ENCODE results near the gene PCBP3. TPM values are rescaled to one million over a fixed set of nuclear protein-coding genes. Genes with fewer than 3 reads are reported as not detected.
"Not testable (repeated sequence)": the region's sequence is repeated elsewhere in the genome, so short reads cannot be mapped to it uniquely, and the experiment has no call there.

The PCBP3 gene
- total RNA-seq, 1 experiment from 2014 or later: 10.9 TPM

- Histone ChIP-seq H3K14ac (ENCODE audit: insufficient read depth, low read length) (no peak overlapping the region), H2BK120ac (ENCODE audit: low read depth, low read length, poor library complexity, severe bottlenecking) (no peak overlapping the region), H3K27ac (ENCODE audit: insufficient read length, low read depth, low read length) (no peak overlapping the region), H2BK20ac (ENCODE audit: low read depth, low read length, poor library complexity, severe bottlenecking) (no peak overlapping the region), H4K20me1 (ENCODE audit: control insufficient read depth, insufficient read depth, insufficient read length) (no peaks in the 10 kb centered on the region), H2BK15ac (ENCODE audit: low read depth, low read length) (no peak overlapping the region), H3K23ac (ENCODE audit: insufficient read length, low read depth, low read length) (no peak overlapping the region), H3K79me2 (ENCODE audit: insufficient read depth, low read length) (no peaks in the 10 kb centered on the region), H3K4me2 (ENCODE audit: insufficient read depth, insufficient read length, low read length) (no peak overlapping the region), H4K8ac (replicated peaks; ENCODE audit: insufficient read length, low read depth, low read length) (no peak overlapping the region), H3K4me1 (ENCODE audit: insufficient read depth, low read length) (0 out of 2 replicates have a peak, but pooled peaks cover 3% of the 10 kb centered on the region), H3K56ac (ENCODE audit: insufficient read length, low read depth, low read length) (no peak overlapping the region), H3K9ac (ENCODE audit: extremely low read depth, insufficient read length, low read length) (no peak overlapping the region), H3K18ac (ENCODE audit: insufficient read length, low read depth, low read length) (no peak overlapping the region), H4K91ac (ENCODE audit: insufficient read length, low read depth, low read length) (no peak overlapping the region), H3T11ph (ENCODE audit: low read length) (no peak overlapping the region), H2BK5ac (ENCODE audit: insufficient read length, low read length) (no peak overlapping the region), H4K5ac (ENCODE audit: insufficient read length, low read depth, low read length) (no peak overlapping the region), H3K9me3 (ENCODE audit: control insufficient read depth, low read depth, low read length) (no peaks in the 10 kb centered on the region), H3K27me3 (ENCODE audit: insufficient read depth, low read length) (no peaks in the 10 kb centered on the region), H2AFZ (ENCODE audit: low read length) (no peak overlapping the region), H2AK5ac (ENCODE audit: insufficient read length, low read length) (no peak overlapping the region), H3K23me2 (ENCODE audit: insufficient read length, low read depth, low read length, poor library complexity, severe bottlenecking) (no peaks in the 10 kb centered on the region), H3K79me1 (ENCODE audit: insufficient read depth, low read depth, low read length, poor library complexity, severe bottlenecking) (no peaks in the 10 kb centered on the region), H2BK12ac (ENCODE audit: insufficient read length, low read depth, low read length) (no peak overlapping the region), H3K4ac (ENCODE audit: low read depth, low read length) (no peak overlapping the region)
- Mint-ChIP-seq H3K4me3 (no peak overlapping the region), H3K9me3 (peaks cover 2 to 4% of the 10 kb centered on the region in 2 experiments; a peak in 2 of 5 replicates), H3K4me1 (peaks cover 0 to 6% of the 10 kb centered on the region in 2 experiments; a peak in 3 of 4 replicates), H3K27ac (no peak overlapping the region), H3K36me3 (ENCODE audit: insufficient read depth in 1 of 3, low read depth in 3 of 3) (no peaks in the 10 kb centered on the region; a peak in 1 of 7 replicates), H3K27me3 (ENCODE audit: low read depth) (no peaks in the 10 kb centered on the region)
- no CpG with 5 or more reads among the region's 3 CpGs for WGBS (ENCODE audit: extremely low coverage, insufficient read length, low lambda C conversion rate)
- no peak for DNase-seq
- no peak for TF ChIP-seq CTCF (conservative IDR thresholded peaks at IDR 0.05)
Measured at GRCh38 chr21:45709696-45710268, 66.3 kb downstream of the PCBP3 start.

- not testable (repeated sequence) for H3K27ac ChIP-seq (ENCODE audit: insufficient read length, low read depth, low read length); H4K5ac ChIP-seq (ENCODE audit: insufficient read length, low read depth, low read length); H2BK12ac ChIP-seq (ENCODE audit: insufficient read length, low read depth, low read length); H3T11ph ChIP-seq (ENCODE audit: low read length); H2BK15ac ChIP-seq (ENCODE audit: low read depth, low read length); H2AK5ac ChIP-seq (ENCODE audit: insufficient read length, low read length); H3K36me3 Mint-ChIP-seq (ENCODE audit: insufficient read depth in 1 of 3, low read depth in 3 of 3); H3K23ac ChIP-seq (ENCODE audit: insufficient read length, low read depth, low read length); H3K9ac ChIP-seq (ENCODE audit: extremely low read depth, insufficient read length, low read length); H3K27me3 Mint-ChIP-seq (ENCODE audit: low read depth); H3K14ac ChIP-seq (ENCODE audit: insufficient read depth, low read length); H2BK5ac ChIP-seq (ENCODE audit: insufficient read length, low read length); H2BK120ac ChIP-seq (ENCODE audit: low read depth, low read length, poor library complexity, severe bottlenecking); H3K23me2 ChIP-seq (ENCODE audit: insufficient read length, low read depth, low read length, poor library complexity, severe bottlenecking); H3K4me2 ChIP-seq (ENCODE audit: insufficient read depth, insufficient read length, low read length); H3K4me1 Mint-ChIP-seq; H3K79me2 ChIP-seq (ENCODE audit: insufficient read depth, low read length); H3K27me3 ChIP-seq (ENCODE audit: insufficient read depth, low read length); H3K4ac ChIP-seq (ENCODE audit: low read depth, low read length); H2BK20ac ChIP-seq (ENCODE audit: low read depth, low read length, poor library complexity, severe bottlenecking); H3K18ac ChIP-seq (ENCODE audit: insufficient read length, low read depth, low read length); H4K8ac ChIP-seq (replicated peaks; ENCODE audit: insufficient read length, low read depth, low read length); H3K79me1 ChIP-seq (ENCODE audit: insufficient read depth, low read depth, low read length, poor library complexity, severe bottlenecking); H3K4me3 Mint-ChIP-seq; H3K56ac ChIP-seq (ENCODE audit: insufficient read length, low read depth, low read length); H3K4me1 ChIP-seq (ENCODE audit: insufficient read depth, low read length); DNase-seq; H4K20me1 ChIP-seq (ENCODE audit: control insufficient read depth, insufficient read depth, insufficient read length); H3K9me3 ChIP-seq (ENCODE audit: control insufficient read depth, low read depth, low read length); H3K27ac Mint-ChIP-seq; H4K91ac ChIP-seq (ENCODE audit: insufficient read length, low read depth, low read length); H3K9me3 Mint-ChIP-seq; H2AFZ ChIP-seq (ENCODE audit: low read length)
- no CpG with 5 or more reads among the region's 5 CpGs for WGBS (ENCODE audit: extremely low coverage, insufficient read length, low lambda C conversion rate)
Measured at GRCh38 chr21:45710306-45710705, 66.8 kb downstream of the PCBP3 start.
